GM12873 (cell line): ENCODE data around the gene RTRAF.

Experiments
- CTCF ChIP-seq: IDR thresholded peaks from 2 replicates; pipeline ENCODE4 v1.5.1; 2012; ENCODE audit warnings: low read depth, mild to moderate bottlenecking, moderate library complexity, low read length, control low read depth; ENCODE audit not compliant: insufficient read depth; ENCODE audit errors: missing control alignments

Gene RTRAF

GRCh38 chr14:51957950-51958349 lies 31.4 kb upstream of the RTRAF start:
- TF ChIP-seq CTCF, result no peak

GRCh38 chr14:51959928-51960327 lies 29.4 kb upstream of the RTRAF start:
- no peak for TF ChIP-seq CTCF

GRCh38 chr14:51960866-51961265 lies 28.5 kb upstream of the RTRAF start:
- no peak for TF ChIP-seq CTCF

GRCh38 chr14:51962711-51963110 lies 26.6 kb upstream of the RTRAF start:
- no peak for TF ChIP-seq CTCF

GRCh38 chr14:51963286-51963685 lies 26.1 kb upstream of the RTRAF start:
- no peak for TF ChIP-seq CTCF

- TF ChIP-seq CTCF, result no peak
Observed at GRCh38 chr14:51967521-51967920, 21.8 kb upstream of the RTRAF start.

- TF ChIP-seq CTCF, result no peak
Observed at GRCh38 chr14:51969852-51970540, 19.4 kb upstream of the RTRAF start.

- TF ChIP-seq CTCF, result no peak
Observed at GRCh38 chr14:51972566-51972965, 16.8 kb upstream of the RTRAF start.
